Measurements from ENCODE around the gene FBXO10.

DNA sequence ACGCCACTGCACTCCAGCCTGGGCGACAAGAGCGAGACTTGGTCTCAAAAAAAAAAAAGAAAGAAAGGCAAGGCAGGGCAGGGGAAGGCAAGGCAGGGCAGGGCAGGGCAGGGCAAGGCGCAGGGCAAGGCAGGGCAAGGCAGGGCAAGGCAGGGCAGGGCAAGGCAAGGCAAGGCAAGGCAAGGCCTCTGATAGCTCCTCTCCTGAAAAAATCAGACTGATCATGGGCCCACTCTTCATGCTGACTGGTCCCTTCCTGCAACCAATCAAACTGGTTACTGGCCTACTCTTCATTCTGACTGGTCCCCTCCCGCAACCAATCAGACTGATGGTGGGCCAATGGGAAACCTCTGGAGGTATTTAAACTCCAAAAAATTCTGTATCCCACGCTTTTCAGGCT lies 107.6 kb downstream of the FBXO10 start:
- TF ChIP-seq, protein P1, sequence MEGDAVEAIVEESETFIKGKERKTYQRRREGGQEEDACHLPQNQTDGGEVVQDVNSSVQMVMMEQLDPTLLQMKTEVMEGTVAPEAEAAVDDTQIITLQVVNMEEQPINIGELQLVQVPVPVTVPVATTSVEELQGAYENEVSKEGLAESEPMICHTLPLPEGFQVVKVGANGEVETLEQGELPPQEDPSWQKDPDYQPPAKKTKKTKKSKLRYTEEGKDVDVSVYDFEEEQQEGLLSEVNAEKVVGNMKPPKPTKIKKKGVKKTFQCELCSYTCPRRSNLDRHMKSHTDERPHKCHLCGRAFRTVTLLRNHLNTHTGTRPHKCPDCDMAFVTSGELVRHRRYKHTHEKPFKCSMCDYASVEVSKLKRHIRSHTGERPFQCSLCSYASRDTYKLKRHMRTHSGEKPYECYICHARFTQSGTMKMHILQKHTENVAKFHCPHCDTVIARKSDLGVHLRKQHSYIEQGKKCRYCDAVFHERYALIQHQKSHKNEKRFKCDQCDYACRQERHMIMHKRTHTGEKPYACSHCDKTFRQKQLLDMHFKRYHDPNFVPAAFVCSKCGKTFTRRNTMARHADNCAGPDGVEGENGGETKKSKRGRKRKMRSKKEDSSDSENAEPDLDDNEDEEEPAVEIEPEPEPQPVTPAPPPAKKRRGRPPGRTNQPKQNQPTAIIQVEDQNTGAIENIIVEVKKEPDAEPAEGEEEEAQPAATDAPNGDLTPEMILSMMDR (IDR thresholded peaks at IDR 0.05; ENCODE audit: low read depth, low read length): no peak
- TF ChIP-seq MYC (IDR thresholded peaks at IDR 0.05; ENCODE audit: low read depth, low read length): no peak
- TF ChIP-seq POLR2A (IDR thresholded peaks at IDR 0.05; ENCODE audit: extremely low read depth, insufficient read length): no peak

Measured in NB4 (cell line).